SK-N-SH (cell line): ENCODE data around the gene ARID3A. TPM values are rescaled to one million over a fixed set of nuclear protein-coding genes. Genes with fewer than 3 reads are reported as not detected.

Source experiments
- CTCF ChIA-PET: fragments of 300-600, 350-600 bp; formaldehyde crosslinking; extraction: SDS; loops from one replicate; lab custom pipeline; 2021; lab: Yijun Ruan, JAX
- POLR2A ChIA-PET: fragments of 350-600 bp; sonication (Branson Sonifier 250); formaldehyde crosslinking; extraction: SDS; loops from one replicate; lab custom pipeline; 2020; ENCODE audit warnings: antibody characterized with exemption, inconsistent platforms; lab: Yijun Ruan, JAX
- DNase-seq: peaks from one replicate; pipeline ENCODE4 v3.0.0; 2012
- H2AFZ ChIP-seq: fragments of 200-600 bp; sonication (generic); 2 replicates; pipeline ENCODE4 v1.8.1; 2016; ENCODE audit warnings: antibody characterized with exemption, mild to moderate bottlenecking, low read depth
- H3F3A ChIP-seq: fragments of 200-600 bp; sonication (generic); replicated peaks from 2 replicates; pipeline ENCODE3; 2016; ENCODE audit warnings: antibody characterized with exemption, mild to moderate bottlenecking; ENCODE audit not compliant: insufficient read depth
- H3K27ac ChIP-seq, 2 experiments: fragments of 200-500 bp in 1 of 2; fragments of 200-600 bp in 1 of 2; sonication (Bioruptor generic) in 1 of 2; sonication (generic), shearing (Covaris generic) in 1 of 2; 2 replicates each; pipeline versions ENCODE4 v1.5.1 to v1.6.1; 2014 to 2016; ENCODE audit warnings: low read depth in 2 of 2, inconsistent platforms in 1 of 2, low read length in 1 of 2, mild to moderate bottlenecking in 1 of 2, mixed read lengths in 1 of 2
- H3K27me3 ChIP-seq: fragments of 200-600 bp; sonication (generic), shearing (Covaris generic); 2 replicates; pipeline ENCODE4 v1.6.1; 2016; ENCODE audit warnings: mixed run types; ENCODE audit not compliant: insufficient read depth
- H3K36me3 ChIP-seq, 2 experiments: fragments of 200-500 bp in 1 of 2; fragments of 200-600 bp in 1 of 2; sonication (Bioruptor generic) in 1 of 2; sonication (generic) in 1 of 2; replicated peaks in 1 of 2; 2 replicates each; pipeline versions ENCODE3 to v1.5.1; 2014 to 2016; ENCODE audit warnings: low read length in 1 of 2, mild to moderate bottlenecking in 1 of 2; ENCODE audit not compliant: insufficient read depth in 2 of 2, control insufficient read depth in 1 of 2
- H3K4me1 ChIP-seq, 2 experiments: fragments of 200-500 bp in 1 of 2; fragments of 200-600 bp in 1 of 2; sonication (Bioruptor generic) in 1 of 2; sonication (generic), shearing (Covaris generic) in 1 of 2; 2 replicates each; pipeline versions ENCODE4 v1.5.1 to v1.6.1; 2014 to 2016; ENCODE audit warnings: low read depth in 1 of 2, low read length in 1 of 2, mixed run types in 1 of 2; ENCODE audit not compliant: insufficient read depth in 2 of 2, control insufficient read depth in 1 of 2
- H3K4me2 ChIP-seq: fragments of 200-600 bp; sonication (generic), shearing (Covaris generic); 2 replicates; pipeline ENCODE4 v1.6.1; 2017; ENCODE audit warnings: mixed run types
- H3K4me3 ChIP-seq, 2 experiments: fragments of 200-500 bp in 1 of 2; fragments of 200-600 bp in 1 of 2; sonication (Bioruptor generic) in 1 of 2; sonication (generic), shearing (Covaris generic) in 1 of 2; 2 replicates each; pipeline versions ENCODE4 v1.5.1 to v1.8.1; 2014 to 2016; ENCODE audit warnings: low read depth in 2 of 2, inconsistent platforms in 1 of 2, low read length in 1 of 2, mild to moderate bottlenecking in 1 of 2, mixed read lengths in 1 of 2, moderate library complexity in 1 of 2
- H3K79me2 ChIP-seq: fragments of 200-600 bp; sonication (generic); 2 replicates; pipeline ENCODE4 v1.8.1; 2017; ENCODE audit warnings: mild to moderate bottlenecking; ENCODE audit not compliant: insufficient read depth
- H3K9ac ChIP-seq: fragments of 200-600 bp; sonication (generic); 2 replicates; pipeline ENCODE4 v1.6.1; 2017; ENCODE audit warnings: mixed run types
- H3K9me2 ChIP-seq: fragments of 200-600 bp; sonication (generic); 2 replicates; pipeline ENCODE4 v1.6.1; 2017; ENCODE audit warnings: mixed run types
- H3K9me3 ChIP-seq: fragments of 200-600 bp; sonication (generic); 2 replicates; pipeline ENCODE4 v1.6.1; 2017; ENCODE audit warnings: mixed run types, mild to moderate bottlenecking, moderate library complexity
- H4K20me1 ChIP-seq: fragments of 200-600 bp; sonication (generic); 2 replicates; pipeline ENCODE4 v1.6.1; 2017; ENCODE audit warnings: mild to moderate bottlenecking, mixed run types; ENCODE audit not compliant: insufficient read depth
- ELF1 ChIP-seq: IDR thresholded peaks from 2 replicates; pipeline ENCODE4 v1.4.0; 2012
- EP300 ChIP-seq, 2 experiments: IDR thresholded peaks; 2 replicates each; pipeline versions ENCODE4 v1.4.0 to v1.6.1; 2012; ENCODE audit warnings: borderline replicate concordance in 1 of 2, low read depth in 1 of 2, low read length in 1 of 2
- EZH2phosphoT487 ChIP-seq: fragments of 200-600 bp; sonication (generic); IDR thresholded peaks from 2 replicates; pipeline ENCODE4 v1.6.1; 2017; ENCODE audit warnings: low read depth, mixed run types, mild to moderate bottlenecking, antibody characterized with exemption, moderate library complexity, borderline replicate concordance
- FOXJ3 ChIP-seq: sonication (generic); formaldehyde crosslinking; IDR thresholded peaks from 2 replicates; pipeline ENCODE4 v1.5.1; 2020; ENCODE audit warnings: mild to moderate bottlenecking, missing genetic modification reagents
- FOXM1 ChIP-seq: IDR thresholded peaks from 2 replicates; pipeline ENCODE4 v1.4.0; 2012; ENCODE audit warnings: low read depth, mild to moderate bottlenecking
- GABPA ChIP-seq: IDR thresholded peaks from 2 replicates; pipeline ENCODE4 v1.4.0; 2012; ENCODE audit warnings: low read depth, mild to moderate bottlenecking
- GATA2 ChIP-seq: sonication (generic); formaldehyde crosslinking; IDR thresholded peaks from 2 replicates; pipeline ENCODE4 v1.5.0; 2020; ENCODE audit warnings: mild to moderate bottlenecking, missing genetic modification reagents
- MXI1 ChIP-seq: IDR thresholded peaks from 2 replicates; pipeline ENCODE4 v1.6.1; 2012; ENCODE audit warnings: mild to moderate bottlenecking, low read depth, low read length, improper control_type of control experiment
- NFIC ChIP-seq: IDR thresholded peaks from 2 replicates; pipeline ENCODE4 v1.4.0; 2012; ENCODE audit warnings: borderline replicate concordance
- NRF1 ChIP-seq: IDR thresholded peaks from 2 replicates; pipeline ENCODE4 v1.6.1; 2012; ENCODE audit warnings: low read depth, mild to moderate bottlenecking, low read length
- RAD21 ChIP-seq: IDR thresholded peaks from 2 replicates; pipeline ENCODE4 v1.6.1; 2012; ENCODE audit warnings: mild to moderate bottlenecking, low read length
- RCOR1 ChIP-seq: fragments of 150-350 bp; IDR thresholded peaks from 2 replicates; pipeline ENCODE4 v1.6.1; 2017; ENCODE audit warnings: antibody characterized with exemption, low read length
- RXRA ChIP-seq: IDR thresholded peaks from 2 replicates; pipeline ENCODE4 v1.4.0; 2012; ENCODE audit warnings: low read depth, mild to moderate bottlenecking, borderline replicate concordance
- SIN3A ChIP-seq: IDR thresholded peaks from 2 replicates; pipeline ENCODE4 v1.6.1; 2012; ENCODE audit warnings: low read depth, mild to moderate bottlenecking, low read length, moderate library complexity, borderline replicate concordance
- SMC3 ChIP-seq: IDR thresholded peaks from 2 replicates; pipeline ENCODE4 v1.6.1; 2012; ENCODE audit warnings: low read depth, low read length, improper control_type of control experiment
- TAF1 ChIP-seq: IDR thresholded peaks from 2 replicates; pipeline ENCODE4 v1.6.1; 2012; ENCODE audit warnings: low read depth, mild to moderate bottlenecking, low read length, moderate library complexity, borderline replicate concordance
- TCF12 ChIP-seq: IDR thresholded peaks from 2 replicates; pipeline ENCODE4 v1.4.0; 2012
- TEAD4 ChIP-seq: IDR thresholded peaks from 2 replicates; pipeline ENCODE4 v1.4.0; 2012; ENCODE audit warnings: mild to moderate bottlenecking, borderline replicate concordance; ENCODE audit not compliant: insufficient read depth
- YY1 ChIP-seq: IDR thresholded peaks from 2 replicates; pipeline ENCODE4 v1.4.0; 2012; ENCODE audit warnings: low read depth, mild to moderate bottlenecking
- WGBS: methylation state at CpG from one replicate; pipeline ENCODE4 v1.1.6; 2017; ENCODE audit warnings: low lambda C conversion rate; 5-methylcytosine and 5-hydroxymethylcytosine counted together
- polyA plus RNA-seq, 3 experiments: library from polyadenylated mRNA; depleted of rRNA; stranded (reverse); fragments of >200 nt; gene quantifications; 2 replicates each; pipeline ENCODE4 v1.2.3, GENCODE V29; 2012
- TF ChIP-seq, protein P1 (sequence below): IDR thresholded peaks from 2 replicates; pipeline ENCODE4 v1.4.0; 2012; ENCODE audit warnings: low read depth
- TF ChIP-seq, protein P2 (sequence below): fragments of 150-350 bp; IDR thresholded peaks from 2 replicates; pipeline ENCODE4 v1.6.1; 2017; ENCODE audit warnings: antibody characterized with exemption, low read length, low read depth, borderline replicate concordance
- TF ChIP-seq, protein P3 (sequence below): IDR thresholded peaks from 2 replicates; pipeline ENCODE4 v1.4.0; 2012; ENCODE audit warnings: low read depth, borderline replicate concordance
- TF ChIP-seq, protein P4 (sequence below): IDR thresholded peaks from 2 replicates; pipeline ENCODE4 v1.4.0; 2012; ENCODE audit warnings: low read depth, borderline replicate concordance
- TF ChIP-seq, protein P5 (sequence below): IDR thresholded peaks from 2 replicates; pipeline ENCODE4; 2012

The ARID3A gene
- polyA plus RNA-seq, 1 of the 3 experiments (the other 2 are of a cell fraction) = 8.6 TPM

DNA sequence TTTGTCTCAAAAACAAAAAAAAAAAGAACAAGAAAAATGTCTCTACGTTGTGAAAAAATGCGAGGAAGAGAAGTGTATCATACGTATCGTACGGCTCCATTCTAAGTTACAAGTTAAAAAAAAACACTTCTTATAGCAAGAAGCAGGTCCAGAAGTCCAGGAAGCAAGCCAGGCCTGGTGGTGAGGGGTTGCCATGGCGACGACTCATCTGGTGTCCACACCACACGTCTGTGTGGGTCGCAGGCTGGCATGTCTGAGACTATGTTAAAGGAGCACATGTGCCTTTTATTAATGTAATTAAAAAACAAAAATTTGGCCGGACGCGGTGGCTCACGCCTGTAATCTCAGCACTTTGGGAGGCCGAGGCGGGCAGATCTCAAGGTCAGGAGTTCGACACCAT, 38.8 kb upstream of the ARID3A start:
- POLR2A ChIA-PET = no interaction called here
- TF ChIP-seq, protein P1, sequence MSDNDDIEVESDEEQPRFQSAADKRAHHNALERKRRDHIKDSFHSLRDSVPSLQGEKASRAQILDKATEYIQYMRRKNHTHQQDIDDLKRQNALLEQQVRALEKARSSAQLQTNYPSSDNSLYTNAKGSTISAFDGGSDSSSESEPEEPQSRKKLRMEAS = no peak
- TF ChIP-seq, protein P2, sequence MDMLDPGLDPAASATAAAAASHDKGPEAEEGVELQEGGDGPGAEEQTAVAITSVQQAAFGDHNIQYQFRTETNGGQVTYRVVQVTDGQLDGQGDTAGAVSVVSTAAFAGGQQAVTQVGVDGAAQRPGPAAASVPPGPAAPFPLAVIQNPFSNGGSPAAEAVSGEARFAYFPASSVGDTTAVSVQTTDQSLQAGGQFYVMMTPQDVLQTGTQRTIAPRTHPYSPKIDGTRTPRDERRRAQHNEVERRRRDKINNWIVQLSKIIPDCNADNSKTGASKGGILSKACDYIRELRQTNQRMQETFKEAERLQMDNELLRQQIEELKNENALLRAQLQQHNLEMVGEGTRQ = no peak
- TF ChIP-seq RAD21 (no peak), MXI1 (peak; percentile 97), GATA2 (CRISPR knock-in tag) (no peak), SIN3A (no peak), TCF12 (no peak), SMC3 (no peak), GABPA (no peak), NRF1 (no peak), RXRA (no peak), TEAD4 (no peak), FOXM1 (no peak), RCOR1 (peak; percentile 29; the same call in 1 of the 2 replicates), EP300 (IDR thresholded peaks at IDR 0.05; ENCODE audit: borderline replicate concordance in 1 of 2, low read depth in 1 of 2, low read length in 1 of 2) (peak in 1 of 2 experiments; percentile 30; a peak in 1 of 4 replicates), FOXJ3 (0 out of 2 replicates have a peak, but pooled peaks have one; percentile 18), NFIC (no peak), TAF1 (no peak), YY1 (no peak), ELF1 (no peak), EZH2phosphoT487 (no peak)
- TF ChIP-seq, protein P3, sequence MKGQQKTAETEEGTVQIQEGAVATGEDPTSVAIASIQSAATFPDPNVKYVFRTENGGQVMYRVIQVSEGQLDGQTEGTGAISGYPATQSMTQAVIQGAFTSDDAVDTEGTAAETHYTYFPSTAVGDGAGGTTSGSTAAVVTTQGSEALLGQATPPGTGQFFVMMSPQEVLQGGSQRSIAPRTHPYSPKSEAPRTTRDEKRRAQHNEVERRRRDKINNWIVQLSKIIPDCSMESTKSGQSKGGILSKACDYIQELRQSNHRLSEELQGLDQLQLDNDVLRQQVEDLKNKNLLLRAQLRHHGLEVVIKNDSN = no peak
- TF ChIP-seq, protein P4, sequence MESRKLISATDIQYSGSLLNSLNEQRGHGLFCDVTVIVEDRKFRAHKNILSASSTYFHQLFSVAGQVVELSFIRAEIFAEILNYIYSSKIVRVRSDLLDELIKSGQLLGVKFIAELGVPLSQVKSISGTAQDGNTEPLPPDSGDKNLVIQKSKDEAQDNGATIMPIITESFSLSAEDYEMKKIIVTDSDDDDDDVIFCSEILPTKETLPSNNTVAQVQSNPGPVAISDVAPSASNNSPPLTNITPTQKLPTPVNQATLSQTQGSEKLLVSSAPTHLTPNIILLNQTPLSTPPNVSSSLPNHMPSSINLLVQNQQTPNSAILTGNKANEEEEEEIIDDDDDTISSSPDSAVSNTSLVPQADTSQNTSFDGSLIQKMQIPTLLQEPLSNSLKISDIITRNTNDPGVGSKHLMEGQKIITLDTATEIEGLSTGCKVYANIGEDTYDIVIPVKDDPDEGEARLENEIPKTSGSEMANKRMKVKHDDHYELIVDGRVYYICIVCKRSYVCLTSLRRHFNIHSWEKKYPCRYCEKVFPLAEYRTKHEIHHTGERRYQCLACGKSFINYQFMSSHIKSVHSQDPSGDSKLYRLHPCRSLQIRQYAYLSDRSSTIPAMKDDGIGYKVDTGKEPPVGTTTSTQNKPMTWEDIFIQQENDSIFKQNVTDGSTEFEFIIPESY = no peak
- TF ChIP-seq, protein P5, sequence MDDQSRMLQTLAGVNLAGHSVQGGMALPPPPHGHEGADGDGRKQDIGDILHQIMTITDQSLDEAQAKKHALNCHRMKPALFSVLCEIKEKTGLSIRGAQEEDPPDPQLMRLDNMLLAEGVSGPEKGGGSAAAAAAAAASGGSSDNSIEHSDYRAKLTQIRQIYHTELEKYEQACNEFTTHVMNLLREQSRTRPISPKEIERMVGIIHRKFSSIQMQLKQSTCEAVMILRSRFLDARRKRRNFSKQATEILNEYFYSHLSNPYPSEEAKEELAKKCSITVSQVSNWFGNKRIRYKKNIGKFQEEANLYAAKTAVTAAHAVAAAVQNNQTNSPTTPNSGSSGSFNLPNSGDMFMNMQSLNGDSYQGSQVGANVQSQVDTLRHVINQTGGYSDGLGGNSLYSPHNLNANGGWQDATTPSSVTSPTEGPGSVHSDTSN = no peak
- 71% methylated on average over 16 of the region's 16 CpGs for WGBS

More for the DNA sequence above, 38.8 kb upstream of the ARID3A start:
- Histone ChIP-seq H3K4me1 (peaks cover 0 to 19% of the 10 kb centered on the region in 2 experiments; a peak in 1 of 4 replicates), H4K20me1 (no peaks in the 10 kb centered on the region), H3K4me3 (no peak overlapping the region), H3K4me2 (no peak overlapping the region), H3K27ac (peak overlapping the region in 1 of 2 experiments; percentile 72; a peak in 2 of 4 replicates), H3F3A (peaks cover 6% of the 10 kb centered on the region), H3K27me3 (no peaks in the 10 kb centered on the region), H3K9me2 (no peaks in the 10 kb centered on the region), H3K36me3 (peaks cover 4 to 54% of the 10 kb centered on the region in 2 experiments), H3K79me2 (peaks cover 9% of the 10 kb centered on the region), H2AFZ (no peak overlapping the region), H3K9me3 (no peaks in the 10 kb centered on the region), H3K9ac (no peak overlapping the region)
- CTCF ChIA-PET = interaction anchor here (0.9 to 1.8 kb wide), 2 partner anchors 24 to 134 kb away, joined by 3 to 5 read pairs; partner anchors contain the start of gene RNU6-2
- DNase-seq = peak; percentile 92
